HG02571 (cell line): ENCODE data around the gene CCDC85C.

Experiments used
- ATAC-seq: cut with Tn5 transposase; IDR thresholded peaks from one replicate; pipeline ENCODE4 v1.9.1; 2021; ENCODE audit warnings: mild to moderate bottlenecking, moderate library complexity; ENCODE audit not compliant: unreplicated experiment

The CCDC85C gene

DNA sequence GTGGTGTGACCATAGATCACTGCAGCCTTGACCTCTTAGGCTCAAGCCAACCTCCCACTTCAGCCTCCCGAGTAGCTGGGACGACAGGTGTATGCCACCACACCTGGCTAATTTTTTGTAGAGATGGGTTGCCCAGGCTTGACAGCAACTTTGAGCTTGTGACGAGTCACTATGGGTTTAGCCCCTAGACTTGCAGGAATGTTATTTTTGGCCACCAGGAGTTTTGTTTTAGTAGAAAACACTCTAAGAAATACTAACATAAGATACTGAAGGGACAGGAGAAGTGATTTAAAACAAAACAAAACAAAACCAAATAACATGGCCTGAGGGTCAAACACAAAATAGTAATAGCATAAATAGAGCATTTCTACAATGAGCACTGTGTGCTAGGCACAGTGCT, 149.8 kb downstream of the CCDC85C start:
- ATAC-seq, result no peak

DNA sequence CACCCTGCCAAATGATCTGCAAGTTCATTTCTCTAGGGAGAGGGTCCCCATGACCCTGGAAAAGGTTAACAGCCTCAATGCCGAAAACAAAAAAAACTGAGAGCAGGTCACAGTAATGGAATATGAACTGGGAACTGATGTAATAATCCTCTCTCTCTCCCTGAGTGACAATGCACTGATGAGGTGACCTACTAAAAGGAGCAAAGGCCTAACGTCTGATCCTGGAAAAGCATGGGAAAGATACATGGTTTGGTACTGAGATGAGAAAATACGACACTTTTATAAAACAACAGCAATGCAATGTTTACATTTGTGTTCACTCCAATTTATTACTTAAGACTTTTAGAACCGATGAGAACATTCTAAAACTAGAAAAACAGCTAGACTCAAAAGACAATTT, 151.0 kb downstream of the CCDC85C start:
- ATAC-seq, result no peak

DNA sequence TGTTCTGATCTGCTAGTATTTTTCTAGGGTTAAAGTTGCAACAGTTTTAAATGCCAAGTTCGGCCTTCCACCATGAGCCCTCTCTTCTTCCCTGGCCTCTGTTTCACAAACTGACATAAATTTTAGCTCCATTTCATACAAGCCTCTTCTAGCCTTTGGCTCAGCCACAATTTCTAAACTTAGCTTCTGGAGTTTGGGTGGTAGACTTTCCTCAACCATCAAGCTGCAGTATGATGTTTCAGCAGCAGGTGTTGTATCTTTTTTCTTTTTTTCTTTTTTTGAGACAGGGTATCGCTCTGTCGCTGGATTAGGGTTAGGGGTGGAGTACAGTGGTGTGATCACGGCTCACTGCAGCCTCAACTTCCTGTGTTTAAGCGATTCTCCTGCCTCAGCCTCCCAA, 152.8 kb downstream of the CCDC85C start:
- no peak for ATAC-seq

DNA sequence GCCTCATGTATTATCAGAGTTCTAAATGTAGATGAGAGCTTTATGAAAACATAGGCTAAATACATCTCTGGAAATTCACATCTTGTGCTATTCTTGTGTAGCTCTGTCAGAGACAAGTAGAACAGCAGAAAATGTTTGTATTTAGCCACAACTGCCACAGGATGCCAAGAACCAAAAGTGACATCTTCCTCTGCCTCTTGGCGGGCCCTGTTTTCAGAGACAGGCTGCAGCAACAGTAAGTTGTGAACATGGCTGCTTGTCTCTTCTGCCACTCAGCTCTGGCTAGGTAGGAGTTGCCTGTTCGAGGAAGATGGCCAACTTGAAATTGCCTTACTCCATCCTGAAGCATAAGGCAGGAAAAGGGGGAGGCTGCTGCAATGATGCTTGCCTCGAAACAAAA, 153.7 kb downstream of the CCDC85C start:
- no peak for ATAC-seq
